Prostate gland (tissue), 2 donors: ENCODE results near the gene MAN2B2. TPM values are rescaled to one million over a fixed set of nuclear protein-coding genes. Genes with fewer than 3 reads are reported as not detected.

ENCODE experiments used
- DNase-seq: peaks from one replicate; pipeline ENCODE4 v3.0.0-alpha.2; 2019; ENCODE audit warnings: low spot score
- H3K27ac ChIP-seq, 2 donors: fragments of 200-600 bp; sonication (generic); 2 replicates each; pipeline ENCODE4 v1.5.1; 2017 to 2019
- H3K27me3 ChIP-seq: fragments of 200-600 bp; sonication (generic); replicated peaks from 2 replicates; pipeline ENCODE4 v1.5.1; 2019; ENCODE audit not compliant: insufficient read depth
- H3K36me3 ChIP-seq, 2 donors: fragments of 200-600 bp; sonication (generic); 1 replicate in 1 of 2; 2 replicates in 1 of 2; pipeline versions ENCODE4 v1.5.1 to v1.8.1; 2017 to 2019
- H3K4me1 ChIP-seq: fragments of 200-600 bp; sonication (generic); replicated peaks from 2 replicates; pipeline ENCODE4 v1.5.1; 2019
- H3K4me3 ChIP-seq, 2 donors: fragments of 200-600 bp; sonication (generic); 2 replicates each; pipeline ENCODE4 v1.5.1; 2017 to 2019
- H3K9me3 ChIP-seq: fragments of 200-600 bp; sonication (generic); 2 replicates; pipeline ENCODE4 v1.5.1; 2017
- CTCF ChIP-seq, 4 experiments: fragments of 200-600 bp in 2 of 4; fragments of 450-650 bp in 2 of 4; sonication (generic) in 2 of 4; IDR thresholded peaks; 1 replicate in 3 of 4; 2 replicates in 1 of 4; pipeline ENCODE4 v1.5.1; 2016 to 2019; ENCODE audit warnings: antibody characterized with exemption in 4 of 4, mild to moderate bottlenecking in 2 of 4, moderate library complexity in 2 of 4
- POLR2A ChIP-seq: fragments of 450-650 bp; IDR thresholded peaks from one replicate; pipeline ENCODE4 v1.6.1; 2016; ENCODE audit warnings: antibody characterized with exemption, mild to moderate bottlenecking
- POLR2AphosphoS5 ChIP-seq: sonication (generic); formaldehyde crosslinking; IDR thresholded peaks from one replicate; pipeline ENCODE4 v1.6.1; 2017; ENCODE audit warnings: antibody characterized with exemption
- WGBS: methylation state at CpG from one replicate; pipeline ENCODE4 v1.1.5; 2018; 5-methylcytosine and 5-hydroxymethylcytosine counted together
- intact Hi-C: fragments of 100-400 bp; cut with DNase I; formaldehyde crosslinking; loops from one replicate; pipeline ENCODE4 v1.14.2; 2022
- total RNA-seq, 2 donors: library from RNA; depleted of rRNA; stranded (reverse); fragments of >200 nt; gene quantifications; one replicate each; pipeline ENCODE4 v1.1.0, GENCODE V29; 2016

Gene MAN2B2
- total RNA-seq, 2 donors from 2014 or later, result 52.7 to 69.5 TPM

GRCh38 chr4:6612961-6613675 is 38.1 kb downstream of the MAN2B2 start:
- no peaks in the 10 kb centered on the region for H3K27me3 ChIP-seq
- TF ChIP-seq POLR2AphosphoS5 (no peak), CTCF (IDR thresholded peaks at IDR 0.05) (no peak), POLR2A (no peak)
- intact Hi-C loops, result no loop called here
- no peaks in the 10 kb centered on the region for H3K9me3 ChIP-seq
- no peak overlapping the region for H3K27ac ChIP-seq
- WGBS, result 98% methylated on average over 3 of the region's 3 CpGs
- DNase-seq, result no peak
- H3K4me3 ChIP-seq, result no peak overlapping the region
- H3K36me3 ChIP-seq, result peaks cover 0 to 12% of the 10 kb centered on the region in 2 donors
- no peaks in the 10 kb centered on the region for H3K4me1 ChIP-seq

- WGBS, result 84% methylated on average over 17 of the region's 17 CpGs
- DNase-seq, result no peak
- Histone ChIP-seq H3K27me3 (no peaks in the 10 kb centered on the region), H3K4me1 (no peaks in the 10 kb centered on the region), H3K36me3 (peaks cover 0 to 12% of the 10 kb centered on the region in 2 donors), H3K27ac (no peak overlapping the region), H3K9me3 (no peaks in the 10 kb centered on the region), H3K4me3 (no peak overlapping the region)
- TF ChIP-seq CTCF (IDR thresholded peaks at IDR 0.05), result no peak
- no peak for TF ChIP-seq POLR2AphosphoS5
- TF ChIP-seq POLR2A, result no peak
- intact Hi-C loops, result no loop called here
These were observed 39.0 kb downstream of the MAN2B2 start for GRCh38 chr4:6613676-6614651.

GRCh38 chr4:6614701-6615230 is 39.8 kb downstream of the MAN2B2 start:
- no peak overlapping the region for H3K27ac ChIP-seq
- intact Hi-C loops, result no loop called here
- no peak for DNase-seq
- H3K27me3 ChIP-seq, result no peaks in the 10 kb centered on the region
- no peak overlapping the region for H3K4me3 ChIP-seq
- 80% methylated on average over 11 of the region's 11 CpGs for WGBS
- no peaks in the 10 kb centered on the region for H3K4me1 ChIP-seq
- H3K36me3 ChIP-seq, result peaks cover 0 to 12% of the 10 kb centered on the region in 2 donors
- TF ChIP-seq POLR2A (no peak), POLR2AphosphoS5 (no peak), CTCF (IDR thresholded peaks at IDR 0.05) (no peak)
- H3K9me3 ChIP-seq, result no peaks in the 10 kb centered on the region

GRCh38 chr4:6616087-6616995 is 41.4 kb downstream of the MAN2B2 start:
- TF ChIP-seq POLR2A, result no peak
- TF ChIP-seq CTCF (IDR thresholded peaks at IDR 0.05), result no peak
- TF ChIP-seq POLR2AphosphoS5, result no peak
- no peak overlapping the region for H3K4me3 ChIP-seq
- no peak overlapping the region for H3K27ac ChIP-seq
- WGBS, result 96% methylated on average over 18 of the region's 18 CpGs
- intact Hi-C loops, result no loop called here
- H3K36me3 ChIP-seq, result peaks cover 3 to 6% of the 10 kb centered on the region in 2 donors
- H3K9me3 ChIP-seq, result no peaks in the 10 kb centered on the region
- H3K4me1 ChIP-seq, result no peaks in the 10 kb centered on the region
- no peak for DNase-seq
- no peaks in the 10 kb centered on the region for H3K27me3 ChIP-seq
